HG03558 (cell line): ENCODE results near the gene MSX1.

Experiments
- ATAC-seq: cut with Tn5 transposase; IDR thresholded peaks from one replicate; pipeline ENCODE4 v1.9.1; 2021; ENCODE audit warnings: moderate number of reproducible peaks; ENCODE audit not compliant: unreplicated experiment; ENCODE audit errors: extremely low read depth

The MSX1 gene

GRCh38 chr4:4856071-4857000 is 3.1 kb upstream of the MSX1 start:
- ATAC-seq, result no peak

GRCh38 chr4:4857001-4857808 is 2.3 kb upstream of the MSX1 start:
- no peak for ATAC-seq

- no peak for ATAC-seq
Observed at GRCh38 chr4:4857809-4858508, 1.5 kb upstream of the MSX1 start.

GRCh38 chr4:4858527-4859324 is 739 bp upstream of the MSX1 start:
- ATAC-seq, result no peak

- ATAC-seq, result no peak
Observed at GRCh38 chr4:4859799-4860599, 534 bp downstream of the MSX1 start.

- no peak for ATAC-seq
Observed at GRCh38 chr4:4860600-4861389, 1.3 kb downstream of the MSX1 start.

- no peak for ATAC-seq
Observed at GRCh38 chr4:4861390-4862018, 2.0 kb downstream of the MSX1 start.

GRCh38 chr4:4862071-4862551 is 2.6 kb downstream of the MSX1 start:
- no peak for ATAC-seq

GRCh38 chr4:4862665-4863482 is 3.4 kb downstream of the MSX1 start:
- ATAC-seq, result no peak

- no peak for ATAC-seq
Observed at GRCh38 chr4:4864443-4864939, 5.0 kb downstream of the MSX1 start.

- no peak for ATAC-seq
Observed at GRCh38 chr4:4864940-4865704, 5.7 kb downstream of the MSX1 start.

- ATAC-seq, result no peak
Observed at GRCh38 chr4:4865705-4866123, 6.2 kb downstream of the MSX1 start.

- ATAC-seq, result no peak
Observed at GRCh38 chr4:4866124-4866865, 6.8 kb downstream of the MSX1 start.

GRCh38 chr4:4866866-4867374 is 7.5 kb downstream of the MSX1 start:
- ATAC-seq, result no peak

GRCh38 chr4:4867375-4868039 is 8.0 kb downstream of the MSX1 start:
- no peak for ATAC-seq
